ENCODE data around the gene PTGDS.

GRCh38 chr9:136958473-136958872 is 18.8 kb upstream of the PTGDS start:
- TF ChIP-seq, protein P1, sequence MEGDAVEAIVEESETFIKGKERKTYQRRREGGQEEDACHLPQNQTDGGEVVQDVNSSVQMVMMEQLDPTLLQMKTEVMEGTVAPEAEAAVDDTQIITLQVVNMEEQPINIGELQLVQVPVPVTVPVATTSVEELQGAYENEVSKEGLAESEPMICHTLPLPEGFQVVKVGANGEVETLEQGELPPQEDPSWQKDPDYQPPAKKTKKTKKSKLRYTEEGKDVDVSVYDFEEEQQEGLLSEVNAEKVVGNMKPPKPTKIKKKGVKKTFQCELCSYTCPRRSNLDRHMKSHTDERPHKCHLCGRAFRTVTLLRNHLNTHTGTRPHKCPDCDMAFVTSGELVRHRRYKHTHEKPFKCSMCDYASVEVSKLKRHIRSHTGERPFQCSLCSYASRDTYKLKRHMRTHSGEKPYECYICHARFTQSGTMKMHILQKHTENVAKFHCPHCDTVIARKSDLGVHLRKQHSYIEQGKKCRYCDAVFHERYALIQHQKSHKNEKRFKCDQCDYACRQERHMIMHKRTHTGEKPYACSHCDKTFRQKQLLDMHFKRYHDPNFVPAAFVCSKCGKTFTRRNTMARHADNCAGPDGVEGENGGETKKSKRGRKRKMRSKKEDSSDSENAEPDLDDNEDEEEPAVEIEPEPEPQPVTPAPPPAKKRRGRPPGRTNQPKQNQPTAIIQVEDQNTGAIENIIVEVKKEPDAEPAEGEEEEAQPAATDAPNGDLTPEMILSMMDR (IDR thresholded peaks at IDR 0.05): no peak
- no peak for TF ChIP-seq POLR2A (IDR thresholded peaks at IDR 0.05)
